NT2/D1 (cell line): Measurements from ENCODE around the gene SPAG9.

Source experiments
- DNase-seq: peaks from one replicate; pipeline ENCODE4 v3.0.0-alpha.2; 2011; ENCODE audit warnings: low read depth, low spot score
- H3K27me3 ChIP-seq: 2 replicates; pipeline ENCODE4 v1.6.0; 2011; ENCODE audit warnings: mild to moderate bottlenecking; ENCODE audit not compliant: insufficient read length, insufficient read depth
- H3K36me3 ChIP-seq: 2 replicates; pipeline ENCODE4 v1.6.1; 2011; ENCODE audit warnings: mild to moderate bottlenecking, low read length, mixed read lengths; ENCODE audit not compliant: insufficient read depth, insufficient read length
- H3K4me1 ChIP-seq: 2 replicates; pipeline ENCODE4 v1.5.1; 2011; ENCODE audit not compliant: insufficient read depth, insufficient read length
- H3K4me3 ChIP-seq: 2 replicates; pipeline ENCODE4 v1.5.1; 2011; ENCODE audit warnings: low read depth; ENCODE audit not compliant: insufficient read length
- H3K9ac ChIP-seq: 2 replicates; pipeline ENCODE4 v1.6.0; 2011; ENCODE audit warnings: low read depth; ENCODE audit not compliant: insufficient read length
- H3K9me3 ChIP-seq: 2 replicates; pipeline ENCODE4 v1.5.1; 2011; ENCODE audit warnings: mild to moderate bottlenecking, low read length; ENCODE audit not compliant: insufficient read depth
- SUZ12 ChIP-seq: IDR thresholded peaks from 2 replicates; pipeline ENCODE4 v1.6.1; 2011; ENCODE audit not compliant: insufficient read length, insufficient read depth; ENCODE audit errors: extremely low read depth
- YY1 ChIP-seq: IDR thresholded peaks from 2 replicates; pipeline ENCODE4 v1.6.1; 2011; ENCODE audit not compliant: insufficient read length, insufficient read depth
- ZNF274 ChIP-seq: IDR thresholded peaks from 2 replicates; pipeline ENCODE4 v1.6.1; 2011; ENCODE audit warnings: mild to moderate bottlenecking, low read depth, low read length

The SPAG9 gene

GRCh38 chr17:50931144-50931908 lies 189.3 kb downstream of the SPAG9 start:
- H3K36me3 ChIP-seq: no peaks in the 10 kb centered on the region
- H3K9me3 ChIP-seq: no peaks in the 10 kb centered on the region
- H3K4me1 ChIP-seq: peaks cover 3% of the 10 kb centered on the region
- H3K4me3 ChIP-seq: peak overlapping the region; percentile 46
- H3K9ac ChIP-seq: peak overlapping the region; percentile 43
- H3K27me3 ChIP-seq: peaks cover 69% of the 10 kb centered on the region
- no peak for TF ChIP-seq SUZ12
- TF ChIP-seq ZNF274: no peak
- no peak for TF ChIP-seq YY1
- DNase-seq: peak; percentile 66

- no peaks in the 10 kb centered on the region for H3K9me3 ChIP-seq
- H3K36me3 ChIP-seq: no peaks in the 10 kb centered on the region
- H3K27me3 ChIP-seq: peaks cover 57% of the 10 kb centered on the region
- H3K4me1 ChIP-seq: peaks cover 3% of the 10 kb centered on the region
- TF ChIP-seq SUZ12 (no peak), YY1 (no peak), ZNF274 (no peak)
- H3K4me3 ChIP-seq: no peak overlapping the region
- H3K9ac ChIP-seq: no peak overlapping the region
- DNase-seq: no peak
Measured at GRCh38 chr17:50928646-50929045, 192.0 kb downstream of the SPAG9 start.

GRCh38 chr17:50927287-50927686 lies 193.4 kb downstream of the SPAG9 start:
- Histone ChIP-seq H3K9me3 (no peaks in the 10 kb centered on the region), H3K4me3 (no peak overlapping the region), H3K36me3 (no peaks in the 10 kb centered on the region), H3K27me3 (peaks cover 50% of the 10 kb centered on the region), H3K9ac (no peak overlapping the region), H3K4me1 (peaks cover 3% of the 10 kb centered on the region)
- no peak for TF ChIP-seq YY1
- TF ChIP-seq SUZ12: no peak
- no peak for TF ChIP-seq ZNF274
- DNase-seq: no peak

GRCh38 chr17:50926523-50926922 lies 194.1 kb downstream of the SPAG9 start:
- Histone ChIP-seq H3K9ac (no peak overlapping the region), H3K9me3 (no peaks in the 10 kb centered on the region), H3K36me3 (no peaks in the 10 kb centered on the region), H3K4me3 (no peak overlapping the region), H3K4me1 (peaks cover 3% of the 10 kb centered on the region), H3K27me3 (peaks cover 42% of the 10 kb centered on the region)
- DNase-seq: no peak
- no peak for TF ChIP-seq YY1
- no peak for TF ChIP-seq SUZ12
- TF ChIP-seq ZNF274: no peak

GRCh38 chr17:50925296-50925891 lies 195.3 kb downstream of the SPAG9 start:
- no peak for DNase-seq
- TF ChIP-seq ZNF274: no peak
- no peak for TF ChIP-seq SUZ12
- no peak for TF ChIP-seq YY1

GRCh38 chr17:50924800-50925199 lies 195.9 kb downstream of the SPAG9 start:
- Histone ChIP-seq H3K4me3 (no peak overlapping the region), H3K36me3 (no peaks in the 10 kb centered on the region), H3K27me3 (peaks cover 31% of the 10 kb centered on the region), H3K9ac (no peak overlapping the region), H3K4me1 (peaks cover 4% of the 10 kb centered on the region), H3K9me3 (no peaks in the 10 kb centered on the region)
- TF ChIP-seq YY1 (no peak), ZNF274 (no peak), SUZ12 (no peak)
- no peak for DNase-seq

More at GRCh38 chr17:50925296-50925891, 195.3 kb downstream of the SPAG9 start:
- no peaks in the 10 kb centered on the region for H3K36me3 ChIP-seq
- H3K4me3 ChIP-seq: no peak overlapping the region
- H3K4me1 ChIP-seq: peaks cover 3% of the 10 kb centered on the region
- no peaks in the 10 kb centered on the region for H3K9me3 ChIP-seq
- H3K9ac ChIP-seq: no peak overlapping the region
- peaks cover 37% of the 10 kb centered on the region for H3K27me3 ChIP-seq

- Histone ChIP-seq H3K36me3 (no peaks in the 10 kb centered on the region), H3K4me3 (no peak overlapping the region), H3K9me3 (no peaks in the 10 kb centered on the region), H3K4me1 (peaks cover 5% of the 10 kb centered on the region), H3K9ac (no peak overlapping the region), H3K27me3 (peaks cover 26% of the 10 kb centered on the region)
- TF ChIP-seq SUZ12 (no peak), YY1 (no peak), ZNF274 (no peak)
- DNase-seq: no peak
Measured at GRCh38 chr17:50924300-50924699, 196.4 kb downstream of the SPAG9 start.
